OCI-LY7 (cell line): ENCODE data around the gene LY6G6C. TPM values are rescaled to one million over a fixed set of nuclear protein-coding genes. Genes with fewer than 3 reads are reported as not detected.
"Not testable (repeated sequence)": the region's sequence is repeated elsewhere in the genome, so short reads cannot be mapped to it uniquely, and the experiment has no call there.

Source experiments
- BruUV-seq: library from RNA; stranded (reverse); fragments of 400-500 nt; replicated peaks from 2 replicates; lab custom pipeline; 2021; lab: Mats Ljungman, UMichigan
- CTCF ChIA-PET: fragments of 300-600 bp; sonication (Branson Sonifier 250); formaldehyde crosslinking; loops from one replicate; lab custom pipeline; 2022; ENCODE audit warnings: antibody characterized with exemption; ENCODE audit not compliant: unreplicated experiment; lab: Charles Lee
- POLR2A ChIA-PET: fragments of 300-600 bp; sonication (Branson Sonifier 250); formaldehyde crosslinking; loops from one replicate; lab custom pipeline; 2022; ENCODE audit warnings: antibody characterized with exemption; lab: Charles Lee
- DNase-seq: peaks from one replicate; pipeline ENCODE4 v3.0.0-alpha.2; 2015; ENCODE audit warnings: low spot score
- H2AFZ ChIP-seq: fragments of 200-600 bp; sonication (generic), shearing (Covaris generic); 2 replicates; pipeline ENCODE4 v1.6.1; 2014; ENCODE audit warnings: mild to moderate bottlenecking, antibody characterized with exemption, low read length, moderate library complexity
- H3K27ac ChIP-seq: fragments of 200-600 bp; sonication (generic); 2 replicates; pipeline ENCODE4 v1.5.1; 2014; ENCODE audit warnings: mixed run types, low read depth, mild to moderate bottlenecking, moderate library complexity, low read length, inconsistent platforms; ENCODE audit not compliant: poor library complexity, severe bottlenecking
- H3K36me3 ChIP-seq: fragments of 200-600 bp; sonication (generic); 2 replicates; pipeline ENCODE4 v1.6.1; 2014; ENCODE audit warnings: mild to moderate bottlenecking, antibody characterized with exemption, low read length, moderate library complexity, mixed read lengths; ENCODE audit not compliant: insufficient read depth
- H3K4me1 ChIP-seq: fragments of 200-600 bp; sonication (generic); 2 replicates; pipeline ENCODE4 v1.5.1; 2014; ENCODE audit warnings: mild to moderate bottlenecking, low read length; ENCODE audit not compliant: insufficient read depth, poor library complexity, severe bottlenecking
- H3K4me2 ChIP-seq: fragments of 200-600 bp; sonication (generic); 2 replicates; pipeline ENCODE4 v1.6.1; 2014; ENCODE audit warnings: mild to moderate bottlenecking, low read length
- H3K4me3 ChIP-seq: fragments of 200-600 bp; sonication (generic); 2 replicates; pipeline ENCODE4 v1.5.1; 2014; ENCODE audit warnings: mild to moderate bottlenecking, low read depth, low read length; ENCODE audit not compliant: poor library complexity, severe bottlenecking
- H3K79me2 ChIP-seq: fragments of 200-600 bp; sonication (generic); 2 replicates; pipeline ENCODE4 v1.6.1; 2016; ENCODE audit warnings: low read depth, mild to moderate bottlenecking, low read length, moderate library complexity, mixed read lengths; ENCODE audit not compliant: insufficient read depth
- H3K9me2 ChIP-seq: fragments of 200-600 bp; sonication (generic); 2 replicates; pipeline ENCODE4 v1.6.1; 2016; ENCODE audit warnings: mild to moderate bottlenecking, low read length, mixed read lengths; ENCODE audit not compliant: insufficient read depth
- H3K9me3 ChIP-seq: fragments of 200-600 bp; sonication (generic); 2 replicates; pipeline ENCODE4 v1.6.1; 2014; ENCODE audit warnings: mild to moderate bottlenecking, mixed run types, low read length, mixed read lengths
- H4K20me1 ChIP-seq: fragments of 200-600 bp; sonication (generic); 2 replicates; pipeline ENCODE4 v1.6.1; 2014; ENCODE audit warnings: mild to moderate bottlenecking, antibody characterized with exemption, low read length, moderate library complexity, mixed read lengths; ENCODE audit not compliant: insufficient read depth
- CTCF ChIP-seq: fragments of 200-600 bp; sonication (generic); conservative IDR thresholded peaks from 2 replicates; pipeline ENCODE4 v1.5.1; 2014; ENCODE audit warnings: mild to moderate bottlenecking, antibody characterized with exemption, low read length, moderate library complexity, mixed read lengths
- EZH2phosphoT487 ChIP-seq: fragments of 200-600 bp; sonication (generic); IDR thresholded peaks from 2 replicates; pipeline ENCODE4 v1.6.1; 2018; ENCODE audit warnings: low read depth, borderline replicate concordance, mild to moderate bottlenecking, mixed run types, antibody characterized with exemption, low read length, moderate library complexity, mixed read lengths
- intact Hi-C: fragments of 100-400 bp; cut with micrococcal nuclease; formaldehyde crosslinking; loops from one replicate; pipeline ENCODE4 v1.10.0; 2022; ENCODE audit not compliant: unreplicated experiment
- total RNA-seq, 2 experiments: library from RNA; depleted of rRNA in 1 of 2; stranded (reverse); fragments of >200 nt in 1 of 2; shearing (Covaris generic) in 1 of 2; gene quantifications; 2 replicates each; pipeline ENCODE4 v1.2.3, GENCODE V29; 2014 to 2022

The LY6G6C gene
- total RNA-seq, 2 experiments from 2014 or later, result not detected

- Histone ChIP-seq H3K36me3 (no peaks in the 10 kb centered on the region), H3K27ac (no peak overlapping the region), H3K9me2 (no peaks in the 10 kb centered on the region), H4K20me1 (no peaks in the 10 kb centered on the region), H3K4me1 (peaks cover 10% of the 10 kb centered on the region), H3K9me3 (no peaks in the 10 kb centered on the region), H2AFZ (no peak overlapping the region), H3K4me3 (no peak overlapping the region), H3K4me2 (no peak overlapping the region), H3K79me2 (no peaks in the 10 kb centered on the region)
- no TSS peak for BruUV-seq
- TF ChIP-seq EZH2phosphoT487 (no peak), CTCF (no peak)
- POLR2A ChIA-PET, result interaction anchor here (0.6 to 1.0 kb wide), 2 partner anchors 116 to 152 kb away, joined by 3 read pairs; partner anchors contain the start of gene HSPA1B
- CTCF ChIA-PET, result interaction anchor here (0.6 to 1.0 kb wide), 3 partner anchors 47 to 355 kb away, joined by 3 to 5 read pairs (median 3); no protein-coding TSS in a partner anchor
- intact Hi-C loops, result no loop called here
- DNase-seq, result no peak
Observed at GRCh38 chr6:31711233-31711632, 10.3 kb downstream of the LY6G6C start.

GRCh38 chr6:31710523-31711219, 10.9 kb downstream of the LY6G6C start:
- no TSS peak for BruUV-seq
- DNase-seq, result no peak
- no peaks in the 10 kb centered on the region for H3K36me3 ChIP-seq
- no peaks in the 10 kb centered on the region for H3K9me3 ChIP-seq
- no peaks in the 10 kb centered on the region for H4K20me1 ChIP-seq
- H3K4me2 ChIP-seq, result no peak overlapping the region
- ChIA-PET CTCF (interaction anchor here (0.6 kb wide), 1 partner anchor 112 kb away, joined by 3 read pairs; no protein-coding TSS in a partner anchor), POLR2A (interaction anchor here (1.0 kb wide), 1 partner anchor 116 kb away, joined by 3 read pairs; the partner anchor contains the start of gene HSPA1B)
- no peak for TF ChIP-seq EZH2phosphoT487
- TF ChIP-seq CTCF, result no peak
- H3K4me3 ChIP-seq, result no peak overlapping the region
- no peak overlapping the region for H3K27ac ChIP-seq
- no peak overlapping the region for H2AFZ ChIP-seq
- H3K4me1 ChIP-seq, result peaks cover 10% of the 10 kb centered on the region
- no peaks in the 10 kb centered on the region for H3K9me2 ChIP-seq
- intact Hi-C loops, result no loop called here
- no peaks in the 10 kb centered on the region for H3K79me2 ChIP-seq

- DNase-seq, H3K79me2 ChIP-seq, H2AFZ ChIP-seq, H3K4me1 ChIP-seq, CTCF ChIA-PET, H3K4me2 ChIP-seq, H3K9me2 ChIP-seq, H4K20me1 ChIP-seq, H3K9me3 ChIP-seq, H3K4me3 ChIP-seq, H3K27ac ChIP-seq, BruUV-seq, H3K36me3 ChIP-seq: not testable (repeated sequence)
- intact Hi-C loops, result loop anchor here (10.0 kb wide), 1 partner anchor 246 kb away; the partner anchor contains the start of genes NELFE and SKIC2
- POLR2A ChIA-PET, result interaction anchor here (0.6 kb wide), 2 partner anchors 26 to 99 kb away, joined by 3 read pairs; no protein-coding TSS in a partner anchor
Observed at GRCh38 chr6:31709157-31709556, 12.4 kb downstream of the LY6G6C start.
